GM18511 (cell line): ENCODE results near the gene ATP13A5.

Experiments used
- ATAC-seq: cut with Tn5 transposase; IDR thresholded peaks from one replicate; pipeline ENCODE4 v1.9.1; 2021; ENCODE audit warnings: mild to moderate bottlenecking, moderate library complexity; ENCODE audit not compliant: unreplicated experiment

The ATP13A5 gene

DNA sequence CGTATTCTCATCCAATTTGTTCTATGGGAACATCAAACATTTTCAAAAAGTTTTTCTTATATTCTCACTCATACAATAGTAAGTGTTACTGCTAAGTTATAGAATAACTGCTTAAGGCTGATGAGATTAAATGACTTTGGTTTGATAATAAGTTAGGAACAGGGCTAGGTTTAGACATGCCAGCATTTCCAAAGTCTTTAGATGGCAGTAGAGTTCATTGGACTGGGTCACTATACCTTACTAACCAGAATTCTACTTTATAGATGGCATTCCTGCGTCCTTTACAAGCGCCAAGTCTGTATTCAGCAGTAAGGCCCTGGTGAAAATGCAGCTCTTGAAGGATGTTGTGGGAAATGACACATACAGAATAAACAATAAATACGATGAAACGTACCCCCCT lies 115.8 kb downstream of the ATP13A5 start:
- ATAC-seq, result no peak

DNA sequence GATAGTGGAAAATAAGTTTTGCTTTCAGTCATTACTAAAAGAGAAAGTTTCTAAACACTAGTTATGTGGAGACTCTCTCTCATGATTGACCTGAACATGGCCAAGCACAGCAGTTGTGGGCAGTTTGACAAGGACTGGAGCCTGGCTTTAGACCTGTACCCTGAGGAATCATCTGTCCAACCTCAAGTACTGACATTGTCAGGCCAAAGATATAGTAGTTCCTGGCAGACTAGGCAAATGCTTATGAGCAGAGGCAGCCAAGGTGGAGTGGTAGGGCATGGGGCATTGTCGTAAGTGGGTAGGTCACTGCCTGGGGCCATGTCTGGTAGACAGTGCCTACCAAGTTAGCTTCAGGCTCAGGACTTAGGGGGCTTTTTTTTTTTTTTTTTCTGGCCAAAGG lies 116.6 kb downstream of the ATP13A5 start:
- no peak for ATAC-seq

DNA sequence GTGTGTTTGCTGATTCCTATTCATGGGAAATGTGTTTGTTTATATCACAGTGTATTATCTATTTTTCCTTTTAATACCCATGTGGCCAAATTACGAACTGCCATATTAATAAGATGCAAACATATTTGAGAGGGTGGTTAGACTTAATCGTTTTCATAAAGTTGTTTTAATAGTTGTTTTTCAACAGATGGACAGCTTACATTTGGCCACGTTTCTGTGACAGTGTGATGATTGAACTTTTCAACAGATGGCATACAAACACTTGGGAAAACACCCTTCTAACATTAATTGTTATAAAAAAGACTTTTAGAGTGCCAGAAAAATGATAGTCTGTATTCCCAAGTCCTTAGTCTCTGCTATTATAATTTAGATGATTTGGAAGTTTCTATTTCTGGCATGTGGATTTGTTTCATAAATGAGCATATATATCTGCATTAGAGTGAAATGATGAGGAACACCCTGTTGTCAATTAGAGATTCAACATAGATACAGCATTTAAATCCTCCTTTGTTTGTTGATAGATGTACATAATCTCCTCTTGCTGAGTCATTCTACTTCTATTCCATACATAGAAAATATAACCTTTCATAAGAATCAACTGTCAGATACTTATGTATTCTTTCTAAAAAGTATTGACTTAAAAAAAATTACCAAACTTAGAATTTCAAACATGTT lies 124.4 kb downstream of the ATP13A5 start:
- no peak for ATAC-seq

DNA sequence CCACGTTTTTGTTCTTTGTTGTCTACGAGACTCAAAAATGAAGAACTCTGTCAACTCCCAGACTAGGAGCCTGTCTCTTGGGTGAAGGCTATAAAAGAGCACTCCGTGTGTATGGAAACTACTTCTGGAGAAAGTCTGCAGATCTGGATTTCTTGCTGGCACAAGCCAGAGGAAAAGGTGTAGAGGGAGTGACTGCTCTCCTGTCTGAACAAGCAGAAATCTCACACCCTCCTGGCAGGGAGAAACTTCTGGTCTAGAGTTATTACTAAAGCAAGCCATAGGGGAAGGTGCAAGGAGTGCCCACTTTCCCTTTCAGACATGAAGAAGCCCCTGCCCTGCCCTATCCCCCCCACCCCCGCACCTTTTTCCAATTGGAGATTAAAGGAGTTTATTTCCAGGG lies 128.1 kb downstream of the ATP13A5 start:
- no peak for ATAC-seq

DNA sequence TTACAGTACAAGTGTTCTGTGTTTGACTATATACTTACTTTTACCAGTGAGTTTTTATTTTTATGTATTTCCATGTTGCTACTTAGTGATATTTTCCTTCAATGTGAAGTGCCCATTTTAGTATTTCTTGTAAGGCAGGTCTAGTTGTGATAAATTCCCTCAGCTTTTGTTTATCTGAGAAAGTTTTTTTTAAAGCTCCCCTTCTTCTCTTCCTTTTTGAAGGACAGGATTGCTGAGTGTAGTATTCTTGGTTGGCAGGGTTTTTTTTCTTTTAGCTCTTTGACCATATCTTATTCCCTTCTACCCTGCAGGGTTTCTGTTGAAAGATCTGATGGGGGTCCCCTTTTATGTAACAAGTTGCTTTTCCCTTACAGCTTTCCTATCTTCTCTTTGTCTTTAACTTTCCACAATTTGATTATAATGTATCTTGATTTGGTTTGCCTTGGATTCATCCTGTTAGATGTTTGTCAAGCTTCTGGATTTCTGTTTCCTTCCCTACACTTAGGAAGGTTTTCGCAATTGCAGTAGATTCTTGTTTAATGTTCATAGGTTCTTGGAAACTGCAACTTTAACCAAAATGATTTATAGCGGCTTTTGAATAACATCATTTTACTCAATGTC lies 129.6 kb downstream of the ATP13A5 start:
- ATAC-seq, result no peak

DNA sequence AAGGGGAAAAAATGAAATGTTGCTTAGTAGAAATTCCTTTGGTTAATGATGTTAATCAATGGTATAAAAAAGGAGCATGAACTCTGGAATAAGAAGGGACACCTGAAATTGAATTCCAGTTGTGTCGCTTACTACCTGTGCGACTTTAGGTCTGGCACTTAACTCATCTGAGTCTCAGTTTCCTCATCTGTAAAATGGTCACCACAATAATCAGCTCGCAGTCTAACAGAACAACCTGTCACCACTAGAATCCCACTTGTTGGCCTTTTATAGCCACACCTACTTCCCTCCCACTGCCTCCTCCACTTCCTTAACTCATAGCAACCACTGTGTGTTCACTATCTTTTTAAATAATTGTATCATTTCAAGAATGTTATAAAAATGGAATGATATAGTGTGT lies 135.0 kb downstream of the ATP13A5 start:
- ATAC-seq, result no peak

DNA sequence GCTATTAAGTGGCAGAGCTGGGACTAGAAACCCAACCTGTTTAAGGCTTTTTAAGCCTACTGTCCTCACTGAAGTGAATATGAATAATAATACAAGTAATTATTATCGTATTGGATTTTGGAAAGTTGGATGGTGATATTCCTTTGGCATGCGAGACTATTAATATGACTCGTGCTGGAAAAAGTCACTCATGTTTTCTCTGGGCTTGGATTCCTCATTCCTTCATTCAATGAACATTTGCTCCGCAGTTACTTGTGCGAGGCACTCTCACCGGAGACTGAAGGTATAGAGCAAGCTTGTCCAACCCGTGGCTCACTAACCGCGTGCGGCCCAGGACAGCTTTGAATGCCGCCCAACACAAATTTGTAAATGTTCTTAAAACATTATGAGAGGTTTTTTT lies 136.8 kb downstream of the ATP13A5 start:
- no peak for ATAC-seq

DNA sequence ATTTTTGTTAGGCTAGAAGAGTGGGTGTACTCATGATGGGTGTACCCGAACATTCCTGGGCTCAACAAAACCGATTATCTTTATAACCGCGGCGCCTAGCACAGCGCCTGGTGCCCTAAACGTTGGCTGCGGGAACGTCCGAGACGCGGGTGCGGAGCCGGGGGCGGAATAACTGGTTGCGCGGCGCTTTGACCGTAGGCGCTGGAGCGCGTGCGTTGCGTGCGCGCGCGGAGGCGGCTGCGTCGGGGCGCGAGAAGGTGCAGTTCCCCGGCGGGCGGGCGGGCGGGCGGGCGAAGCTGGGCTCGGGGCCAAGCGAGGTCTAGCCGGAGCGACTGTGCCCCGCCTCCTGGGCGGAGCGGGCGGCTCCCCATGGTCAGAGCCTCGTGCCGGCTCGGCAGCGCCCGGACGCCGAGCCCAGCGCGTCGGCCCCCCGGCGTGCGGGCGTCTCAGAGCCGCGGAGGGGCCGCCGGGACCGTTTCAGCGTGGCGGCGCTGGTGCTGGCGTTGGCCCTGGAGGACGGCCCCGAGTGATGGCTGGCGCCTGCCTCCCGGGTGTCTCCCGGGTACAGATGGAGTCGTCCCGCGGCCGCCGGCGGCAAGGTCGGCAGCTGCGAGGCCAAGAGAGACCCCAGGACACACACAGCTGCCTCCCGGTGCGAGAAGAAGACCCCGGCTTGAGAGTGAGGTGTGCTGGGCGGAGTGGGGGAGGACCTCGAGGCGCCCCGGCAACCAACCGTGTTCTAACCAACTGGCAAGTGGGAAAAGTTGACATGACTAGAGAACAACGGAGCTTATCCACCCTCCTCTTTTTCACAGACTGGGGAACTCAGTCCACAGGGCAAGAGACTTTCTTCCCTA lies 137.5 kb downstream of the ATP13A5 start, which contains the start of gene PLAAT1:
Gene PLAAT1 (plus strand): TSS at position 373 of the 857 bp plus-strand sequence. CDS start 14,429 bp downstream, outside the sequence.
- peak; percentile 81 for ATAC-seq

DNA sequence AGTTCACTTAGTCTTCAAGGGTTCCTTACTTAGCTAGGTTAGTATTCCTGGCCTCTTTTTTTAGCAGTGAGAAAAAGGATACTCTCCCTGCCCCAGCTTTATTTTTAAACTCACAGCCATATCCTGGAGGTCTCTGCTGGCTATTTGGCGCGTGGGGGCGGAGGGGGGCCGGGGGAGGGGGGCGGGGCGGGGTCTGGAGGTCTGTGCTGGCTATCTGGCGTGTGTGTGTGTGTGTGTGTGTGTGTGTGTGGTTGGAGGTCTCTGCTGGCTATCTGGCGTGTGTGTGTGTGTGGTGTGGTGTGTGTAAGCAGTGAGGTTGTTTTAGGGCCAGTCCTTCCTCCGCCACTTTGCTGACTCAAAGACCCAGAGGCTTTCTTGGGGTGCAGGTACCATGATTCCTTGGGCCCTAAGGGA lies 138.1 kb downstream of the ATP13A5 start:
- peak; percentile 8 for ATAC-seq

DNA sequence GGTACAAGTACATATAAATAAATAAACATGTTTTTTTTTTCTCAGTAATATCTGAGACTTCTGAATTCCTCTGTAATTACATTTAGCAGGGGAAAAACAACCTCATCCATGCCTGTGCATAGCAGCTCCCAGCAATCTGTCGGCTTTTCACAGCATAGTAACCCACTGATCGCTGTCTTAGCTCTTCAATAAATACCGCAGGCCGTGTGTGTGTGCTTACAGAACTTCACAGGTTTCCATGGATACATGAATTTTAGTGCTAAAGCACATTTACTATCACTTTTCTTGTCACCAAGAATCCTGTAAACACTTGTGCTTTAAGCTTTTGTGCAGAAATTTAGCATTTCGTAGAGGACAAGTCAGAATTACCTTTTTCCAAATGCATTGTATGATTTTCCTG lies 141.5 kb downstream of the ATP13A5 start:
- ATAC-seq, result no peak

DNA sequence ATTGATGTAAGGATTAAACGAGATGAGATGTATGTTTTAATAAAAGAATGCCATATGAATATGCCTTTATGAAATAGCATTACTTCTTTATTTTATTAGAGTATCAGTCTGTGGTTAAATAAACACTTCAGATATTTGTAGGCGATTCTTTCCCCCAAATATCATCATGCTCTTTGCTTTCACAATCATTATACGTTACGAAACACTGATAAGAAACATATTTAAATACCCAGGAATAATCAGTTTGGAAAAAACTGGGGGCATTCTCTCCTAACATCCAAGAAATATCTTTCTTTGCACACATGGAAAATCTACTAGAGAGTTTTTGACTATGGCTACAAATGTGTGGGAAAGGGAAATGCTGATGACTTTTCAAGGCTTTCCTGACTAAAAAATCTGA lies 142.0 kb downstream of the ATP13A5 start:
- no peak for ATAC-seq

DNA sequence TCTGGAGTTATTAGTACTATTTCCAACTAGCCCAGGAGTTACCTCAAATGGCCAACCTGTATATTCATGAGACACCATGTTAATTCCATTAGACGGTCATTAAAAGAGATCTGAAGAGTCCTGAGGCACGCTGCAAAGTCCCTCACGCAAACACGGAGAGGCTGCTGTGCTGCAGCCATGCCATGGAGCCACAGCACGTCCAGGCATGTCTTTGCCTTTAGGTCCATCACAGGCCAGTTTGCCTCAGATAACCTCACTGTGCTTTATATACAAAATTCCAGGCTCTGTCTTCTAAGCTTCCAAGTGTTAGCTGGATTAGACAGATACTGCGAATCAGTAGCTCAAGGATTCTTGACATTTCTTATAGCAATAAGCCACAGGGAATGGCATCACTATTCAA lies 147.4 kb downstream of the ATP13A5 start:
- no peak for ATAC-seq

DNA sequence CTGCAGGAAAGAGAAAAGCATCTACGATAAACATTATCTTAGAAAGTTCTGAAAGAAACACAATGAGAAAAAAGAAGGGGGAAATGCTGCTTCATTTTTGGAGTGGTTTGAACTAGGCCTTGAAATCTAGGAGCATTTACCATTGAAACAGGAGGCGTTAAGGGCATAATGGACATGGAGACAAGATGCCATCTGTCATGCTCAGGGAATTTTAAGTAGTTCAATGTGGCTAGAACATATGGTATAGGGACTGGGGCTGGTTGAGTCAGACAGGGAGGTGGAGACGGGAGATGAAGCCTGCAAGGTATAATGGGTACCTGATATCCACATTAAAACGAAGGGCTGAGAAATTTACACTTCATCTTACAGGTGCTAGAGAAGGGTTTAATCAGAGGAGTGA lies 147.9 kb downstream of the ATP13A5 start:
- no peak for ATAC-seq

DNA sequence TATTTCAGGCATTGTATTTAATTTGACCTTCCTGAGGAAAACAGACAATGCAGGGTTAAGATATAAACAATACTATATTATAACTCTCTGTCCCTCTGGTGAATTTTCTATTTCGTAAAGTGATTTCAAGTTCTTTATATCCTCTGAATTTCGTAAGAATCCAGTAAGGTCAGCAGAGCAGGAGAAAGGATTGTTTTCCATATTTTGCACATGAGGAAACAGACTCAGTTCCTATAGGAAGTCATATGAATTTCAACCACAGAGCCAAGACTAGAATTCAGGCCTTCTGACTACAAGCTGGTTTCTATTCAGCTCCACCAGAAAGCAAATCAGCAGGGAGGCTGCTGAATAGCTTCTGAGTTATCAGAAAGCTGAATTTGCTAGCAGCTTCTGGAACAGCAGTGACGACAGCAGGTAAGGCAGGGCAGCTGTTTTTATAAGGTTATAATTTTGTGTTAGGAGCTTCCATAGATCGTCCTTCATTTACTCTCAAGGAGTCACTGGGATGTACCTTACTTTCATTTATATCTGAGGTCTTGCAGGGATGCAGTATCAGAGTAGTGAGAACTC lies 148.6 kb downstream of the ATP13A5 start:
- no peak for ATAC-seq

DNA sequence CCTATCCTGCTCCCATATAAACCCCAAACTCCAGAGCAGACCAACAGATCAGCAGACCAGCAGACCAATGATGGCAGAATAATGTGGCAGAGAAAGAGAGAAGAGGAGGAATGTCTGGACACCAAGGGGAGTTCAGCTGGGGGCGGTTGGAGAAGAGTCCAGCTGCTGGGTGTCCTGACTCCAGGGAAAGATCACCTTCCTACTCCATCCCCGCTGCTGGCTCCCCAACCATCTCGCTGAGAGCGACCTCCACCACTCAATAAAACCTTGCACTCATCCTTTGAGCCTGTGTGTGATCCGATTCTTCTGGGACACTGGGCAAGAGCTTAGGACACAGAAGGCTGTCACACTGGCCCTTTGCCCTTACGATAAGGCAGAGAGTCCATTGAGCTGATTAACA lies 150.3 kb downstream of the ATP13A5 start:
- ATAC-seq, result no peak

DNA sequence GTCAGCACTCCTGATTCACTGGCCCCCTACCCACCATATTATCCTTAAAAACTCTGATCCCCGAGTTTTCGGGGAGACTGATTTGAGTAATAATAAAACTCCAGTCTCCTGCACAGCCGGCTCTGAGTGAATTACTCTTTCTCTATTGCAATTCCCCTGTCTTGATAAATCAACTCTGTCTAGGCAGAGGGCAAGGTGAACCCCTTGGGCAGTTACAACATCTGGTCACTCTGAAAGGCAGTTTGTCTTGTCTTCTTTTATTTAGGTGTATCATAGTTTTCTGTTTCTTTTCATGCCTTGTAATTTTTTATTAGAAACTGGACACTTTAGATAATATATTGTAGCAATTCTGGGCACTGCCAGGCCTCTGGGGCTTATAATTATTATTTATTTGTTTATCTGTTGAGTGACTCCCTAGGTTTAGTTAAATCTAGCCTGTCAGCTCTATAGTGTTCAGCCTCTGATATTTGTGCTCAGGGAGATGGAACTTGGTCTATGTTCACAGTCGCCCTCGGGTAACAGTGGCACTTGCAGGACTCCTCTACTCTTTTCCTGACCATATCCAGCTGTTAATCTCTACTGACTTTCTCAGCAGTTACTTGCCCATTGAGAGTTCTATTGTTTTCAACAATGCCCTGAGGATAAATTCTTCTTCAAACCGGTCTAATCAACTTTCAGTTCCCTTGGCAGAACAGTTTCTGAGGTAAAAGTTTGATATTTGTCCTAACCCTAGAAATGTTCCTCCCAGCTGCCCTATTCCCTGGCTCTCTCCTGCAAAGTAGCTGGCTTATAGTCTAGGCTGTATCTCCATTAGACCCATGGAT lies 153.0 kb downstream of the ATP13A5 start:
- ATAC-seq, result no peak
